AG09309 (cell line): ENCODE results near the gene CLCNKA.
A peak's percentile ranks its signal among the peaks of the same experiment; 100 is the strongest.
"Not testable (repeated sequence)": the region's sequence is repeated elsewhere in the genome, so short reads cannot be mapped to it uniquely, and the experiment has no call there.

Experiments used
- DNase-seq: peaks from one replicate; pipeline ENCODE4 v3.0.0-alpha.2; 2010; ENCODE audit warnings: low read depth
- H3K4me3 ChIP-seq: 2 replicates; pipeline ENCODE4 v1.5.1; 2011; ENCODE audit warnings: mild to moderate bottlenecking, low read depth, low read length, moderate library complexity; ENCODE audit not compliant: control insufficient read depth
- TF ChIP-seq, protein P1 (sequence below): IDR thresholded peaks from 2 replicates; pipeline ENCODE4 v1.5.1; 2011; ENCODE audit warnings: mild to moderate bottlenecking, low read depth, low read length, inconsistent platforms; ENCODE audit not compliant: insufficient read depth, control insufficient read depth; ENCODE audit errors: missing control alignments

Gene CLCNKA

DNA sequence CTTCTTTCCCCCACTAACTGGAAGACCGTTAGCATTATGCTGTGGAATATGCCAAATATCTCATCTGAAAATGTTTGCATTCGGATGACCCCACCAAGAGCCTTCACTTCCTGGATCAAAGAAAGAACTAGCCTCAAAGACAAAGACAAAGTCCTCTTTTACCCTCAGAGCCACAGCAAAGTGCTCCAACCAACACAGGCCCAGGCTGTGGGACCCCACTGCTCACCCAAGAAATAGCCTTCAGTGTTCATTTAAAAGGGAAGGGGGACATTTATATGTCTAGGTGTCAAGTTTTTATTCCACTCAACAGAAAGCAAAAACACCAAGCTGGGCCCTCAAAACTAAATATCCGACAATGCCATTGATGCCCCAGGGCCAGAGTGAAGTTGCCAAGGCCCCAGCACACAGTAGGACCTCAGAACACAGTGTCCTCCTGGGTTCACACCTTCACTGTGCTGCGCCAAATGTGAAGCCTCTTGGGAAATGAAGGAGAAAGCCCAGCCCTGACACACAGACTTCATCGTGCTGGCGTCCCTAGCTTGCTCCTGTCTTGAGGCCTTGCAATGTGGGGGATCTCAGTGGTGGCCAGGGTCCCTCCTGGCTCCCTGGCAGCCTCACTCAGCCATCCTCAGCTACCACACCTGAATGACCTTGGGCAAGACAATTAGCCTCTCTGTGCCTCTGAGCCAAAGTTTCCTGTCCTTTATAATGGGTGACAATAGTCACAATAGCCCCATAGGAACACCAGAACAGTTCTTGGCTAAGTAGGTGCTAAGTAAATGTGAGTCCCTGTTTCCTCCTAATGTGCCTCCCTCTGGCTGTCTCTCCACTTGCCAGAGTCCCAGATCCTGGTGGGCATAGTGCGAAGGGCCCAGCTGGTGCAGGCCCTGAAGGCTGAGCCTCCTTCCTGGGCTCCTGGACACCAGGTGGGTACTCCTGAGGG, 33.0 kb downstream of the CLCNKA start:
- H3K4me3 ChIP-seq, result no peak overlapping the region
- TF ChIP-seq, protein P1, sequence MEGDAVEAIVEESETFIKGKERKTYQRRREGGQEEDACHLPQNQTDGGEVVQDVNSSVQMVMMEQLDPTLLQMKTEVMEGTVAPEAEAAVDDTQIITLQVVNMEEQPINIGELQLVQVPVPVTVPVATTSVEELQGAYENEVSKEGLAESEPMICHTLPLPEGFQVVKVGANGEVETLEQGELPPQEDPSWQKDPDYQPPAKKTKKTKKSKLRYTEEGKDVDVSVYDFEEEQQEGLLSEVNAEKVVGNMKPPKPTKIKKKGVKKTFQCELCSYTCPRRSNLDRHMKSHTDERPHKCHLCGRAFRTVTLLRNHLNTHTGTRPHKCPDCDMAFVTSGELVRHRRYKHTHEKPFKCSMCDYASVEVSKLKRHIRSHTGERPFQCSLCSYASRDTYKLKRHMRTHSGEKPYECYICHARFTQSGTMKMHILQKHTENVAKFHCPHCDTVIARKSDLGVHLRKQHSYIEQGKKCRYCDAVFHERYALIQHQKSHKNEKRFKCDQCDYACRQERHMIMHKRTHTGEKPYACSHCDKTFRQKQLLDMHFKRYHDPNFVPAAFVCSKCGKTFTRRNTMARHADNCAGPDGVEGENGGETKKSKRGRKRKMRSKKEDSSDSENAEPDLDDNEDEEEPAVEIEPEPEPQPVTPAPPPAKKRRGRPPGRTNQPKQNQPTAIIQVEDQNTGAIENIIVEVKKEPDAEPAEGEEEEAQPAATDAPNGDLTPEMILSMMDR, result no peak
- DNase-seq, result no peak

DNA sequence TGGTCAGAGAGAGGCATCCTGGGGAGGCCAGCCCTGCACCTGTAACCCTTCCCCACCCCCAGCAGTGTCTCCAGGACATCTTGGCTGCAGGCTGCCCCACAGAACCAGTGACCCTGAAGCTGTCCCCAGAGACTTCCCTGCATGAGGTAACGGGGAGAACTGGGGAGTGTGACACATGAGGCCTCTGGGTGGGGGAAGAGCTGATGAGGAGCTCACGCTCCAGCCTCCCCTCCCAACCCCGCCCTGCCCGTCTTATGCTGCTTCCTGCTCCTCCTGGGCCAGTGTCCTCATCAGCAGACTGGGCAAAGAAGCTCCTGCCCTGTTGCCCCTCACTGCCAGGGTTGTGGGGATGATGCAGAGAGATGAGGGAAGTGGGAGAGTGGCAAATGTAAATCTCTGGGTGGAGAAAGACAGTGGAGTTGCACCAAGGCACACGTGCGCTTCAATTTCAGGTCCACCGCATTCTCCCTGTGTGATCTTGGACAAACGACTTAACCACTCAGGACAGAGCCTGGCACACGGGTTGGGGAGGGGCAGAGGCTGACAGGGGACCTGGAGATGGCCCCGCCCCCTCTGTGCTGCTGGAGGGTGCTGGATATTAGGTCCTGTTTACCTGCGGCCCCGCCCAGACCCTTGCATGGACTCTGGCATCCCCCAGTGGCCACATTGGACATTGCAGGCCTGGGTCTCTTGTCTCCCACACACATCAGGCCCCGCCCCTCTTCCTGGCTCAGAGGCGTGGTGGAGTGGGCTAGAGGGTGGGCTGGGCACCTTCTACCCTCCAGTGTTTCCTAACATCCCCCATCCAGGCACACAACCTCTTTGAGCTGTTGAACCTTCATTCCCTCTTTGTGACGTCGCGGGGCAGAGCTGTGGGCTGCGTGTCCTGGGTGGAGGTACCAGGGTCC, 34.0 kb downstream of the CLCNKA start:
- TF ChIP-seq, protein P1, result peak; percentile 95
- no peak overlapping the region for H3K4me3 ChIP-seq
- peak; percentile 11 for DNase-seq

DNA sequence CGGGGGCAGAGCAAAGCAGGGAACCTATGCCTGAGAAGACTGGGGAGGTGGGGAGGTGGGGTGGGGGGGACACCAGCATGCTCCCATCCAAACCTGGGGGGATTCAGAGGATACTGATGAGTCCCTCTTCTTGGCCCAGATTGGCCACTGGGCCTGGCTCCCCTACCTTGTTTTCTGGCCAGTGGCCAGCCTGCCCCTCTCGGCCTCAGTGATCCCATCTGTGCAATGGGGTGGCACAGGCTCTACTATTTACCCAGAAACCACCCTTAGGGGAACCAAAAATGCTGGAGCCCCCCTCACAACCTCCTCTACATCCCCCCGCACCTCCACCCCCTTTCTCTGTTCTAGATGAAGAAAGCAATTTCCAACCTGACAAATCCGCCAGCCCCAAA, 34.7 kb downstream of the CLCNKA start:
- H3K4me3 ChIP-seq, DNase-seq: not testable (repeated sequence)

- not testable (repeated sequence) for H3K4me3 ChIP-seq, DNase-seq
These were observed 35.6 kb downstream of the CLCNKA start for GRCh38 chr1:16057314-16057915.

GRCh38 chr1:16058394-16059120, 36.7 kb downstream of the CLCNKA start:
- H3K4me3 ChIP-seq, DNase-seq: not testable (repeated sequence)

DNA sequence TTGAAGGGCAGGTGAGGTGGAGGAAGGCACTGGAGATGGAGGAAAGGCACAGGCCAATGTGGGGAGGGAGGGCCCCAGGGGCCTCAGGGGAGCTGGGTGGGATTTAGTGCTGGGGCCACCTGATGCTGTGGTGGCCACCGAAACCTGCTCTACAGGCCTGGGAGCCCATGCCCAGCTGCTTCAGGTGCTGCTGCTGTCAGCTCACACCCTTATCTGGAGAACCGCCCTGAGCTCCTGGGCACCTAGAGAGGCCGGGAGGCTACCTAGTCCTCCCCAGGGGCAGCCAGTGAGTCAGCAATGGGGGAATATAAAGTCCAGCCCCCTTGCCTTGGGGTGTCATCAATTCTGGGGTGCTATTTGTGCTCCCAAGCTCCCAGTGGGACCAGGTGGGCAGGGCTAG, 39.4 kb downstream of the CLCNKA start:
- no peak for DNase-seq
- TF ChIP-seq, protein P1, result no peak
- no peak overlapping the region for H3K4me3 ChIP-seq

GRCh38 chr1:16061989-16062686, 40.3 kb downstream of the CLCNKA start:
- H3K4me3 ChIP-seq, DNase-seq: not testable (repeated sequence)

DNA sequence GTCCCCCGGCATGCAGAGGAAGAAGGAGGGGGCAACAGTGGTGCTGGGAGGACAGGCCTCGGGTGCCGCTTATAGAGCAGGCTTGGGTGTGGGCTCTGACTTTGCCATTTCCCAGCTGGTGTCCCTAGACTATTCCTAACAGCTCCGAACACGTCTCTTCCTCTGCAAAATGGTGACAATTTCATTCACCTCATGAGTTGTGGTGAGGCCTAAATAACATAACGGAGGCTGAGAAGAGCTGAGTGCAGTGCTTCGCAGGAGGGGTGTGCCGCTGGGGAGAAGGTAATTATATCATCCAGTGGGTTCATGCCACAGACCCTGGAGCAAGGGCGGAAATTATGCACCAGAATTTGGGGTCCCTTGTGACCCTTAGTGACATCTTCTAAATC, 40.8 kb downstream of the CLCNKA start:
- DNase-seq, H3K4me3 ChIP-seq: not testable (repeated sequence)
